ENCODE results near the gene IFNG-AS1. TPM values are rescaled to one million over a fixed set of nuclear protein-coding genes. Genes with fewer than 3 reads are reported as not detected.

IFNG-AS1 gene
- total RNA-seq, 1 donor from 2014 or later = 0.20 TPM

DNA sequence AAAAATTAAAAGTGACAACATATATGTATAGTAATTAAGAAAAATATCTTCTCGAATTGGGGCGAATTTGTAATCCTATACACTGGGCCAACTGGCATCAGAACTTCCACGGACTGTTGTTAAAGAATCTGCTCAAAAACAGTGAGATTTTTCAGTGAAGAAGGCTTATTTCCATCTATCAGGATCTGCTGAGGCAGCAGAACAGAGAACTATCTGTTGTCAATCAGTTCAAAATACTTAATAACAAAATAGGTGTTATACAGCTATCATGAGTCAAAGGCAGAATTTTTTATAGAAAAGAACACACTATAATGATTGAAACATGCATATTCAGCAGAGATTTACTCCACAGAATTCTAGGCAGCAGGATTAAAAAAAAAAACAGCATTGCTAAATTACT lies 41.9 kb downstream of the IFNG-AS1 start:
- DNase-seq (ENCODE audit: low spot score) = no peak
- peaks cover 3% of the 10 kb centered on the region for H3K9me3 Mint-ChIP-seq (ENCODE audit: low read depth)
- H3K4me1 Mint-ChIP-seq (ENCODE audit: low read depth) = peaks cover 2% of the 10 kb centered on the region
- no peaks in the 10 kb centered on the region for H3K27me3 Mint-ChIP-seq (ENCODE audit: low read depth)
- H3K4me3 Mint-ChIP-seq (ENCODE audit: unreplicated experiment) = no peak overlapping the region
- no peaks in the 10 kb centered on the region for H3K36me3 Mint-ChIP-seq (ENCODE audit: low read depth)
- TF ChIP-seq, protein P1, sequence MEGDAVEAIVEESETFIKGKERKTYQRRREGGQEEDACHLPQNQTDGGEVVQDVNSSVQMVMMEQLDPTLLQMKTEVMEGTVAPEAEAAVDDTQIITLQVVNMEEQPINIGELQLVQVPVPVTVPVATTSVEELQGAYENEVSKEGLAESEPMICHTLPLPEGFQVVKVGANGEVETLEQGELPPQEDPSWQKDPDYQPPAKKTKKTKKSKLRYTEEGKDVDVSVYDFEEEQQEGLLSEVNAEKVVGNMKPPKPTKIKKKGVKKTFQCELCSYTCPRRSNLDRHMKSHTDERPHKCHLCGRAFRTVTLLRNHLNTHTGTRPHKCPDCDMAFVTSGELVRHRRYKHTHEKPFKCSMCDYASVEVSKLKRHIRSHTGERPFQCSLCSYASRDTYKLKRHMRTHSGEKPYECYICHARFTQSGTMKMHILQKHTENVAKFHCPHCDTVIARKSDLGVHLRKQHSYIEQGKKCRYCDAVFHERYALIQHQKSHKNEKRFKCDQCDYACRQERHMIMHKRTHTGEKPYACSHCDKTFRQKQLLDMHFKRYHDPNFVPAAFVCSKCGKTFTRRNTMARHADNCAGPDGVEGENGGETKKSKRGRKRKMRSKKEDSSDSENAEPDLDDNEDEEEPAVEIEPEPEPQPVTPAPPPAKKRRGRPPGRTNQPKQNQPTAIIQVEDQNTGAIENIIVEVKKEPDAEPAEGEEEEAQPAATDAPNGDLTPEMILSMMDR (IDR thresholded peaks at IDR 0.05) = no peak
- H3K27ac Mint-ChIP-seq (ENCODE audit: unreplicated experiment) = no peak overlapping the region

DNA sequence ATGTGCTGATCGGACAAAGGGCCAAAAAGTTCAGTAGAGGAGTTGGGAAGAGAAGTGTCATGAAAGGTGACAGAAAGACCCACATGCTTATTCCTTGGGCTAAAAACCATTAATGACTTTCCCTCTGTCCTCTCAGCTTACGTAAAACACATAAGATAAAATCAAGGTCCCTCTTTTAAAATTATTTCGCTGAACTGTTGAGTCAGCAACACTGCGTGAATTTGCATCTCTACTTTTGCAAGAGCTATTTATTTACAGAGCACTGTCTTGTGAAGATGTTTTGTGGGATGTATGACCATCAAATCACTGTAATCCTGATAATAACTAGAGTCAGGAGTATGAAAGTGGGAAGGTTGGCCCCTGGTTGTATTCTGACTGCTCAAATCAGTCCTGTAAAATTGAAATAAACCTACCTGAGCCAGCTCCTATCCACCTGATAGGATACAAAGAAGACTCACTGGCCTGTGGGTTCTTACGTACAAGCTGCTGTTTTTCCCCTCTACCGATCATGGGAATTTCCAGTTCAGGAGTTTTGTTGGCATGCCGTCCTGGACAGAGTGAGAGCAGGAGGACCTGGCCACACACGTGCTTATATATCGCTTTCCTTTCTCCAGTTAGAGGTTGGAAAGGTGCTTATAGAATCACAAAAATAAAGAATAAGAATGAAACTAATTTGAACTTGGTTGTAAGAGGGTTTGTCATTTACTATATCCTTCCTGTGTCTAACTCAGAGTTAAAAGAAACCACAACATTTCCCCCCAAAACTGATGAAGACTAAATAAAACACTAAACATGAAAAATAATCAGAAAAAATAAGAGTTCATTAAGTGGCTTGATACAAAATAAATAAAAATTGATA lies 42.9 kb downstream of the IFNG-AS1 start:
- Mint-ChIP-seq H3K9me3 (ENCODE audit: low read depth) (peaks cover 3% of the 10 kb centered on the region), H3K27ac (ENCODE audit: unreplicated experiment) (no peak overlapping the region), H3K36me3 (ENCODE audit: low read depth) (no peaks in the 10 kb centered on the region), H3K4me3 (ENCODE audit: unreplicated experiment) (no peak overlapping the region), H3K4me1 (ENCODE audit: low read depth) (peaks cover 2% of the 10 kb centered on the region), H3K27me3 (ENCODE audit: low read depth) (no peaks in the 10 kb centered on the region)
- DNase-seq (ENCODE audit: low spot score) = no peak
- TF ChIP-seq, protein P1 (IDR thresholded peaks at IDR 0.05) = no peak

DNA sequence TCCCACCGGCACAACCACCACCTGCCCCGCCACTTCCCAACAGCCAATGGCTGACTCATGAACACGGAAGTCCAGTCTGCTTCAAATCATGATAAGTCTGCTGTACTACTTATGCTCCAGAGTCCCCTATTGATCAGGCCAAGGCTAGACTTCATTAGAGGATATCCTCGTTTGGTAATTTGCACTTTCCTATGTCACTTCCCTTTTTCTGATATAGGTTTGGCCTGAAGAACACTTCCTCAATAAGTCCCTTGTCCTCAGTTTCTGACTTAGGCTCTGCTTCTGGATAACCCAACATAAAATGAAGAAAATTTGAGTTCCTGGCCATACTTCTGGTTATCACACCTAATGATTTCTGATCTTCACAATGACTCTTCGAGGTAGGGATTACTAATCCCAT lies 45.3 kb downstream of the IFNG-AS1 start:
- no peaks in the 10 kb centered on the region for H3K27me3 Mint-ChIP-seq (ENCODE audit: low read depth)
- H3K4me1 Mint-ChIP-seq (ENCODE audit: low read depth) = no peaks in the 10 kb centered on the region
- no peak overlapping the region for H3K4me3 Mint-ChIP-seq (ENCODE audit: unreplicated experiment)
- TF ChIP-seq, protein P1 (IDR thresholded peaks at IDR 0.05) = no peak
- H3K36me3 Mint-ChIP-seq (ENCODE audit: low read depth) = no peaks in the 10 kb centered on the region
- peaks cover 3% of the 10 kb centered on the region for H3K9me3 Mint-ChIP-seq (ENCODE audit: low read depth)
- no peak for DNase-seq (ENCODE audit: low spot score)
- H3K27ac Mint-ChIP-seq (ENCODE audit: unreplicated experiment) = no peak overlapping the region

DNA sequence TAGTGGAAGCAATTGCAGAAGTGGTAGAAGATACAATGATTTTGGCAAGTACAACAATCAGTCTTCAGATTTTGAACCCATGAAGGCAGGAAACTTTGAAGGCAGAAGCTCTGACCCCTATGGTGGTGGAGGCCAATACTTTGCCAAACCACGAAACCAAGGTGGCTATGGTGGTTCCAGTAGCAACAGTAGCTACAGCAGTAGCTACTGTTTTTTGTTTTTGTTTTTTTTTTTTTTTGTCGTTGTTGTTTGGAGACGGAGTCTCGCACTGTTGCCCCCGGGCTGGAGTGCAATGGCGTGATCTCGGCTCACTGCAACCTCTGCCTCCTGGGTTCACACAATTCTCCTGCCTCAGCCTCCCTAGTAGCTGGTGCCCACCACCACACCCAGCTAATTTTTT lies 47.4 kb downstream of the IFNG-AS1 start:
- peaks cover 4% of the 10 kb centered on the region for H3K4me1 Mint-ChIP-seq (ENCODE audit: low read depth)
- no peak for DNase-seq (ENCODE audit: low spot score)
- H3K9me3 Mint-ChIP-seq (ENCODE audit: low read depth) = peaks cover 3% of the 10 kb centered on the region
- no peak overlapping the region for H3K4me3 Mint-ChIP-seq (ENCODE audit: unreplicated experiment)
- no peaks in the 10 kb centered on the region for H3K36me3 Mint-ChIP-seq (ENCODE audit: low read depth)
- H3K27ac Mint-ChIP-seq (ENCODE audit: unreplicated experiment) = no peak overlapping the region
- no peaks in the 10 kb centered on the region for H3K27me3 Mint-ChIP-seq (ENCODE audit: low read depth)
- TF ChIP-seq, protein P1 (IDR thresholded peaks at IDR 0.05) = no peak

DNA sequence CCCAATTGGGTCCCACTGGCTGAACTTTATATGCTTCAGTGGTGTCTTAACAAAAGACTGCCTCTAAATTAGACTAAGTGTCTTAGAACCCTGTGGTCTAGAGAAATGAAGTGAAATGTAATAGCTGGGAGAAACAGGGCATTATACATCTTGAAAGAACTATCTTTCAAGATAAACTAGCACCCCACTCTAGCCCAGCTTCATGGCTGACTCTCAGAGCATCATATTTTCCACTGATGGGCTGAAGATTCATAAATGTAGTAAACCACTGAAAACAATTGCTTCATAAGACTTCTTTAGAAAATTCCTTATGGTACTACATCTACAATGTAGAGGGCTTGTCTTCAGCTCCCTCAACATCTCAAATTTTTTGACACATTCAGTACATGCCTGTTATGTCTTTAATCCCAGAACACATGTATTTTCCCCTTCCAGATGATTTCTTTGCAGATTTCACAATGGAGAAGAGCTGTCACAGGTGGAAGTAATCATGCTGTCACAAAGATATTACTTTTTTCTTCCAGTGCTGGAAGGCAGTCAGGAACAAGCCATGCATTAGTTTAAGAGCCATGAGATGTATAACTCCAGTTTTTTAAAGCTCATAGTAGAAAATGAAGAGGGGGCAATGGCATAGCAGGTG lies 48.5 kb downstream of the IFNG-AS1 start:
- H3K9me3 Mint-ChIP-seq (ENCODE audit: low read depth) = peaks cover 3% of the 10 kb centered on the region
- no peak for DNase-seq (ENCODE audit: low spot score)
- no peak overlapping the region for H3K4me3 Mint-ChIP-seq (ENCODE audit: unreplicated experiment)
- TF ChIP-seq, protein P1 (IDR thresholded peaks at IDR 0.05) = no peak
- peaks cover 9% of the 10 kb centered on the region for H3K4me1 Mint-ChIP-seq (ENCODE audit: low read depth)
- no peak overlapping the region for H3K27ac Mint-ChIP-seq (ENCODE audit: unreplicated experiment)
- H3K36me3 Mint-ChIP-seq (ENCODE audit: low read depth) = no peaks in the 10 kb centered on the region
- no peaks in the 10 kb centered on the region for H3K27me3 Mint-ChIP-seq (ENCODE audit: low read depth)
